DND-41 (cell line): ENCODE measurements around the gene NUAK2.

Experiments
- EZH2 ChIP-seq: IDR thresholded peaks from 3 replicates; pipeline ENCODE4 v1.6.1; 2012; ENCODE audit warnings: borderline replicate concordance, low read depth, mild to moderate bottlenecking, moderate library complexity, low read length, inconsistent platforms; ENCODE audit not compliant: severe bottlenecking
- TF ChIP-seq, protein P1 (sequence below): IDR thresholded peaks from 2 replicates; pipeline ENCODE4 v1.5.1; 2012; ENCODE audit warnings: borderline replicate concordance, low read length, moderate library complexity, mild to moderate bottlenecking; ENCODE audit not compliant: poor library complexity, severe bottlenecking; ENCODE audit errors: extremely low read depth

DNA sequence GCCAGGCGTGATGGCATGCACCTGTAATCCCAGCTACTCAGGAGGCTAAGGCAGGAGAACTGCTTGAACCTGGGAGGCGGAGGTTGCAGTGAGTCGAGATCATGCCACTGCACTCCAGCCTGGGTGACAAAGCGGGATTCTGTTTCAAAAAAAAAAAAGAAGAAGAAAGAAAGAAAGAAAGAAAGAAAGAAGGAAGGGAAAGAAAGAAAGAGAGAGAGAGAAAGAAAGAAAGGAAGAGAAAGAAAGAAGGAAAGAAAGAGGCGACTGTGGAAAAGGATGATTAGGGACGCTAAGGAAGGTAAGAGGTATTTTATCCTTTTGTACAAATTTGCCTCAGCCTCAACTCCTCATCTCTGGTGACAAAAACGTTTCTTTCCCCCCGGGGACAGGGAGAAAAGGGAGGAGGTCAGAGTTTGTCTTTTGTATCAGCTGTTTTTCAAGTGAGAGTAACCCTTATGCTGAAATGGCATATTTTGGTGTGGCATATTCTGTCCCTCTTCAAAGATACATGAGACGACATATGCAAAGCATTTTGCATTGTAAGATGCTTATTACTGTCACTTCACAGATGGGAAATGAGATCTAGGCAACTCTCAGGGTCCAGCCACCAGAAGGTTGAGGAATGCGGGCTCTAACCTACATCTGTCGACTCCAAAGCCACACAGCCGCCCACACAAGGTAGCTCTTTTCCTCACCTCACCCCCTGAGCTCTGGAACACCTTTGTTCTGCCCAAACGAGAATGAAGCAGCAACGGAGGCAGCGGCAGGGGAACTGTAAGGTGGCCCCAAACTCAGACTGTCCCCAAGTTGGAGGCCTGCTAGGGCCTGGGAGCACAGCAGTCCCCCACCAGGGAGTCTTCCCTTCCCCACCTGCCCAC lies 38.0 kb downstream of the NUAK2 start:
- TF ChIP-seq, protein P1, sequence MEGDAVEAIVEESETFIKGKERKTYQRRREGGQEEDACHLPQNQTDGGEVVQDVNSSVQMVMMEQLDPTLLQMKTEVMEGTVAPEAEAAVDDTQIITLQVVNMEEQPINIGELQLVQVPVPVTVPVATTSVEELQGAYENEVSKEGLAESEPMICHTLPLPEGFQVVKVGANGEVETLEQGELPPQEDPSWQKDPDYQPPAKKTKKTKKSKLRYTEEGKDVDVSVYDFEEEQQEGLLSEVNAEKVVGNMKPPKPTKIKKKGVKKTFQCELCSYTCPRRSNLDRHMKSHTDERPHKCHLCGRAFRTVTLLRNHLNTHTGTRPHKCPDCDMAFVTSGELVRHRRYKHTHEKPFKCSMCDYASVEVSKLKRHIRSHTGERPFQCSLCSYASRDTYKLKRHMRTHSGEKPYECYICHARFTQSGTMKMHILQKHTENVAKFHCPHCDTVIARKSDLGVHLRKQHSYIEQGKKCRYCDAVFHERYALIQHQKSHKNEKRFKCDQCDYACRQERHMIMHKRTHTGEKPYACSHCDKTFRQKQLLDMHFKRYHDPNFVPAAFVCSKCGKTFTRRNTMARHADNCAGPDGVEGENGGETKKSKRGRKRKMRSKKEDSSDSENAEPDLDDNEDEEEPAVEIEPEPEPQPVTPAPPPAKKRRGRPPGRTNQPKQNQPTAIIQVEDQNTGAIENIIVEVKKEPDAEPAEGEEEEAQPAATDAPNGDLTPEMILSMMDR = no peak
- TF ChIP-seq EZH2 = no peak
